K562 (cell line): ENCODE measurements around the gene NOTO. TPM values are rescaled to one million over a fixed set of nuclear protein-coding genes. Genes with fewer than 3 reads are reported as not detected.

Experiments
- EP400 ChIP-seq: fragments of 450-650 bp; IDR thresholded peaks from 2 replicates; pipeline ENCODE4 v1.6.1; 2017; ENCODE audit warnings: antibody characterized with exemption, mild to moderate bottlenecking, moderate library complexity
- GABPA ChIP-seq: fragments of 200-800 bp; sonication (Bioruptor generic); conservative IDR thresholded peaks from 2 replicates; pipeline ENCODE4 v1.6.1; 2016; ENCODE audit warnings: low read depth, missing genetic modification characterization, missing compliant biosample characterization
- LEF1 ChIP-seq: fragments of 450-650 bp; IDR thresholded peaks from 2 replicates; pipeline ENCODE4 v1.6.1; 2016; ENCODE audit warnings: mild to moderate bottlenecking
- NCOR1 ChIP-seq: fragments of 450-650 bp; IDR thresholded peaks from 2 replicates; pipeline ENCODE4 v1.6.1; 2016; ENCODE audit warnings: mild to moderate bottlenecking, moderate library complexity
- PYGO2 ChIP-seq: fragments of 450-650 bp; IDR thresholded peaks from 2 replicates; pipeline ENCODE4 v1.6.1; 2016; ENCODE audit warnings: mild to moderate bottlenecking, missing genetic modification characterization, moderate library complexity, missing compliant biosample characterization
- SRSF1 ChIP-seq: fragments of 200-400 bp; formaldehyde crosslinking; IDR thresholded peaks from 2 replicates; pipeline ENCODE4 v1.6.1; 2017; ENCODE audit warnings: mild to moderate bottlenecking, low read depth, low read length, moderate library complexity
- SRSF3 ChIP-seq: fragments of 200-400 bp; formaldehyde crosslinking; IDR thresholded peaks from 2 replicates; pipeline ENCODE4 v1.6.1; 2016; ENCODE audit warnings: mild to moderate bottlenecking, low read length, moderate library complexity; ENCODE audit not compliant: insufficient read depth
- TAF15 ChIP-seq: fragments of 200-400 bp; formaldehyde crosslinking; IDR thresholded peaks from 2 replicates; pipeline ENCODE4 v1.6.1; 2017; ENCODE audit warnings: mild to moderate bottlenecking, low read depth, low read length, moderate library complexity
- XRCC4 ChIP-seq: IDR thresholded peaks from one replicate; pipeline ENCODE4 v1.6.1; 2011; ENCODE audit not compliant: insufficient read depth, insufficient read length; ENCODE audit errors: extremely low read depth
- ZNF324 ChIP-seq: fragments of 250-450 bp; sonication (Bioruptor Pico); IDR thresholded peaks from 2 replicates; pipeline ENCODE4 v1.4.0; 2020; ENCODE audit warnings: mild to moderate bottlenecking
- ZNF644 ChIP-seq: fragments of 200-800 bp; sonication (Bioruptor generic); IDR thresholded peaks from 2 replicates; pipeline ENCODE4 v1.6.1; 2016; ENCODE audit warnings: low read depth, missing genetic modification characterization, missing compliant biosample characterization
- ZSCAN32 ChIP-seq: fragments of 450-650 bp; formaldehyde crosslinking; IDR thresholded peaks from 2 replicates; pipeline ENCODE4 v1.4.0; 2020; ENCODE audit warnings: mild to moderate bottlenecking, moderate library complexity
- polyA plus RNA-seq, 8 experiments: library from polyadenylated mRNA; depleted of rRNA in 4 of 8; stranded (reverse) in 5 of 8; unstranded in 3 of 8; fragments of >200 nt; fragmentation: Nextera tagmentation in 2 of 8; fragmentation: Illumina TruSeq in 1 of 8; extraction: Ambion mirVana in 2 of 8; extraction: Trizol in 1 of 8; gene quantifications; 2 replicates each; pipeline versions ENCODE4 v1.2.1 to v1.2.3, GENCODE V29; 2011 to 2014; ENCODE audit warnings: inconsistent platforms in 1 of 8, missing spikeins in 1 of 8
- total RNA-seq, 7 experiments: library from RNA; depleted of rRNA in 6 of 7; stranded (reverse); fragments of >200 nt in 6 of 7; fragmentation: Illumina TruSeq in 2 of 7; extraction: Trizol in 2 of 7; gene quantifications; 2 replicates each; pipeline versions ENCODE4 v1.2.1 to v1.2.3, GENCODE V29; 2011 to 2021; ENCODE audit warnings: low replicate concordance in 1 of 7
- TF ChIP-seq, protein P1 (sequence below): fragments of 250-450 bp; sonication (Bioruptor Pico); IDR thresholded peaks from 2 replicates; pipeline ENCODE4 v1.5.0; 2020; ENCODE audit warnings: mild to moderate bottlenecking, borderline replicate concordance
- TF ChIP-seq, protein P2 (sequence below): fragments of 150-350 bp; IDR thresholded peaks from 2 replicates; pipeline ENCODE4 v1.6.1; 2014; ENCODE audit warnings: low read depth, mild to moderate bottlenecking, low read length, borderline replicate concordance
- TF ChIP-seq, protein P3 (sequence below): fragments of 250-450 bp; sonication (Bioruptor Pico); IDR thresholded peaks from 2 replicates; pipeline ENCODE4 v1.4.0; 2020; ENCODE audit warnings: mild to moderate bottlenecking
- TF ChIP-seq, protein P4 (sequence below): fragments of 450-650 bp; IDR thresholded peaks from 2 replicates; pipeline ENCODE4 v1.6.1; 2018; ENCODE audit not compliant: partially characterized antibody

The NOTO gene
- total and polyA plus RNA-seq, 9 of the 15 experiments (the other 6 are each of a cell fraction or from before 2014, with no cell fraction given): not detected

DNA sequence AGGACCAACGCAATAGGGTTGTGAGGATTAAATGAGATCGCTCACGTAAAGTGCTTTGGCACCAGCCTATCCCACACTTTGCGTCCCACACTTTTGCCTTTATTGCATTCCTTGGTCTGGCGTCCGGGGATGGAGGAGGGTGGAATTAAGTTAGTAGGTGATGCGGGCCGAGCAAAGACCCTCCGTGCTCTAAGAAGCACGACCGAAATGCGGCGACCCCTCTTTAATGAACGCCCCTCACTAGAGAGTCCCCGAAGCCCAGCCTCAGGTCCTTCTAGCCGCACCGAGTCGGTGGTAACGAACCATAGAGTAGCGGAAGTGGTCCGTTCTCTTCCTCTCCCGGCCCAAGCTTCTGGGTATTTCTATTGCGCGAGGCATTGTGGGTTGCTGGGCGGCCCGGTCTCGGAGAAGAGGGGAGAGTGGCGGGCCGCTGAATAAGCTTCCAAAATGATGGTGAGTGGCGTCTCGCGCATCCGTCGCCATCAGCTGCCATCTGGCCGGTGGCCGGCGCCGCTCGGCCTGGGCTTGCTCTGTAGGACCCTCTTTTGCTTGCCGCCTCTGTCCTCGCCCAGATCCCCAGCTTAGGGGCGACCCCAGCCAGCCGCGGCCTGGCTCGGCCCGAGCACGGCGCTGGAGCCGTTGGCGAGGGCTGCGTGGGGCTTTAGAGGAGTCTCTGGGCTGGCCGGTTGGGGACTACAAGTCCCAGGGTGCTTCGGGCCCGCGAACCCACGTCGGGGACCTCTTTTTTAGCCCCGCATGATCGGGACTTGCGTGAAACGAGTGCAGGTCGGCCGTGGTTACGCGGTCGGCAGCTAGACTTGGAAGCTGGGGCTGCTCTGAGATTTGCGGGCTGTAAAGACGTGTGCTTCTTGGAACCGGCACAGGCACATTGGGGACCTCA, 31.8 kb downstream of the NOTO start, which contains the start of gene CCT7 (continued):
- TF ChIP-seq, protein P1, sequence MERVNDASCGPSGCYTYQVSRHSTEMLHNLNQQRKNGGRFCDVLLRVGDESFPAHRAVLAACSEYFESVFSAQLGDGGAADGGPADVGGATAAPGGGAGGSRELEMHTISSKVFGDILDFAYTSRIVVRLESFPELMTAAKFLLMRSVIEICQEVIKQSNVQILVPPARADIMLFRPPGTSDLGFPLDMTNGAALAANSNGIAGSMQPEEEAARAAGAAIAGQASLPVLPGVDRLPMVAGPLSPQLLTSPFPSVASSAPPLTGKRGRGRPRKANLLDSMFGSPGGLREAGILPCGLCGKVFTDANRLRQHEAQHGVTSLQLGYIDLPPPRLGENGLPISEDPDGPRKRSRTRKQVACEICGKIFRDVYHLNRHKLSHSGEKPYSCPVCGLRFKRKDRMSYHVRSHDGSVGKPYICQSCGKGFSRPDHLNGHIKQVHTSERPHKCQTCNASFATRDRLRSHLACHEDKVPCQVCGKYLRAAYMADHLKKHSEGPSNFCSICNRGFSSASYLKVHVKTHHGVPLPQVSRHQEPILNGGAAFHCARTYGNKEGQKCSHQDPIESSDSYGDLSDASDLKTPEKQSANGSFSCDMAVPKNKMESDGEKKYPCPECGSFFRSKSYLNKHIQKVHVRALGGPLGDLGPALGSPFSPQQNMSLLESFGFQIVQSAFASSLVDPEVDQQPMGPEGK (CRISPR knock-in tag): no peak
- no peak for TF ChIP-seq NCOR1
- no peak for TF ChIP-seq LEF1
- no peak for TF ChIP-seq ZSCAN32
- no peak for TF ChIP-seq TAF15
- TF ChIP-seq ZNF324 (CRISPR knock-in tag): no peak
- peak; percentile 97 for TF ChIP-seq GABPA (tag)
- TF ChIP-seq, protein P2, sequence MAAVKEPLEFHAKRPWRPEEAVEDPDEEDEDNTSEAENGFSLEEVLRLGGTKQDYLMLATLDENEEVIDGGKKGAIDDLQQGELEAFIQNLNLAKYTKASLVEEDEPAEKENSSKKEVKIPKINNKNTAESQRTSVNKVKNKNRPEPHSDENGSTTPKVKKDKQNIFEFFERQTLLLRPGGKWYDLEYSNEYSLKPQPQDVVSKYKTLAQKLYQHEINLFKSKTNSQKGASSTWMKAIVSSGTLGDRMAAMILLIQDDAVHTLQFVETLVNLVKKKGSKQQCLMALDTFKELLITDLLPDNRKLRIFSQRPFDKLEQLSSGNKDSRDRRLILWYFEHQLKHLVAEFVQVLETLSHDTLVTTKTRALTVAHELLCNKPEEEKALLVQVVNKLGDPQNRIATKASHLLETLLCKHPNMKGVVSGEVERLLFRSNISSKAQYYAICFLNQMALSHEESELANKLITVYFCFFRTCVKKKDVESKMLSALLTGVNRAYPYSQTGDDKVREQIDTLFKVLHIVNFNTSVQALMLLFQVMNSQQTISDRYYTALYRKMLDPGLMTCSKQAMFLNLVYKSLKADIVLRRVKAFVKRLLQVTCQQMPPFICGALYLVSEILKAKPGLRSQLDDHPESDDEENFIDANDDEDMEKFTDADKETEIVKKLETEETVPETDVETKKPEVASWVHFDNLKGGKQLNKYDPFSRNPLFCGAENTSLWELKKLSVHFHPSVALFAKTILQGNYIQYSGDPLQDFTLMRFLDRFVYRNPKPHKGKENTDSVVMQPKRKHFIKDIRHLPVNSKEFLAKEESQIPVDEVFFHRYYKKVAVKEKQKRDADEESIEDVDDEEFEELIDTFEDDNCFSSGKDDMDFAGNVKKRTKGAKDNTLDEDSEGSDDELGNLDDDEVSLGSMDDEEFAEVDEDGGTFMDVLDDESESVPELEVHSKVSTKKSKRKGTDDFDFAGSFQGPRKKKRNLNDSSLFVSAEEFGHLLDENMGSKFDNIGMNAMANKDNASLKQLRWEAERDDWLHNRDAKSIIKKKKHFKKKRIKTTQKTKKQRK: no peak
- no peak for TF ChIP-seq XRCC4
- TF ChIP-seq PYGO2 (tag): no peak
- peak; percentile 96 for TF ChIP-seq EP400
- no peak for TF ChIP-seq ZNF644 (tag)
- TF ChIP-seq SRSF3: no peak
- TF ChIP-seq SRSF1: peak; percentile 85; the same call in 1 of the 2 replicates
- TF ChIP-seq, protein P3, sequence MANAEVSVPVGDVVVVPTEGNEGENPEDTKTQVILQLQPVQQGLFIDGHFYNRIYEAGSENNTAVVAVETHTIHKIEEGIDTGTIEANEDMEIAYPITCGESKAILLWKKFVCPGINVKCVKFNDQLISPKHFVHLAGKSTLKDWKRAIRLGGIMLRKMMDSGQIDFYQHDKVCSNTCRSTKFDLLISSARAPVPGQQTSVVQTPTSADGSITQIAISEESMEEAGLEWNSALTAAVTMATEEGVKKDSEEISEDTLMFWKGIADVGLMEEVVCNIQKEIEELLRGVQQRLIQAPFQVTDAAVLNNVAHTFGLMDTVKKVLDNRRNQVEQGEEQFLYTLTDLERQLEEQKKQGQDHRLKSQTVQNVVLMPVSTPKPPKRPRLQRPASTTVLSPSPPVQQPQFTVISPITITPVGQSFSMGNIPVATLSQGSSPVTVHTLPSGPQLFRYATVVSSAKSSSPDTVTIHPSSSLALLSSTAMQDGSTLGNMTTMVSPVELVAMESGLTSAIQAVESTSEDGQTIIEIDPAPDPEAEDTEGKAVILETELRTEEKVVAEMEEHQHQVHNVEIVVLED (CRISPR knock-in tag): no peak
- TF ChIP-seq, protein P4, sequence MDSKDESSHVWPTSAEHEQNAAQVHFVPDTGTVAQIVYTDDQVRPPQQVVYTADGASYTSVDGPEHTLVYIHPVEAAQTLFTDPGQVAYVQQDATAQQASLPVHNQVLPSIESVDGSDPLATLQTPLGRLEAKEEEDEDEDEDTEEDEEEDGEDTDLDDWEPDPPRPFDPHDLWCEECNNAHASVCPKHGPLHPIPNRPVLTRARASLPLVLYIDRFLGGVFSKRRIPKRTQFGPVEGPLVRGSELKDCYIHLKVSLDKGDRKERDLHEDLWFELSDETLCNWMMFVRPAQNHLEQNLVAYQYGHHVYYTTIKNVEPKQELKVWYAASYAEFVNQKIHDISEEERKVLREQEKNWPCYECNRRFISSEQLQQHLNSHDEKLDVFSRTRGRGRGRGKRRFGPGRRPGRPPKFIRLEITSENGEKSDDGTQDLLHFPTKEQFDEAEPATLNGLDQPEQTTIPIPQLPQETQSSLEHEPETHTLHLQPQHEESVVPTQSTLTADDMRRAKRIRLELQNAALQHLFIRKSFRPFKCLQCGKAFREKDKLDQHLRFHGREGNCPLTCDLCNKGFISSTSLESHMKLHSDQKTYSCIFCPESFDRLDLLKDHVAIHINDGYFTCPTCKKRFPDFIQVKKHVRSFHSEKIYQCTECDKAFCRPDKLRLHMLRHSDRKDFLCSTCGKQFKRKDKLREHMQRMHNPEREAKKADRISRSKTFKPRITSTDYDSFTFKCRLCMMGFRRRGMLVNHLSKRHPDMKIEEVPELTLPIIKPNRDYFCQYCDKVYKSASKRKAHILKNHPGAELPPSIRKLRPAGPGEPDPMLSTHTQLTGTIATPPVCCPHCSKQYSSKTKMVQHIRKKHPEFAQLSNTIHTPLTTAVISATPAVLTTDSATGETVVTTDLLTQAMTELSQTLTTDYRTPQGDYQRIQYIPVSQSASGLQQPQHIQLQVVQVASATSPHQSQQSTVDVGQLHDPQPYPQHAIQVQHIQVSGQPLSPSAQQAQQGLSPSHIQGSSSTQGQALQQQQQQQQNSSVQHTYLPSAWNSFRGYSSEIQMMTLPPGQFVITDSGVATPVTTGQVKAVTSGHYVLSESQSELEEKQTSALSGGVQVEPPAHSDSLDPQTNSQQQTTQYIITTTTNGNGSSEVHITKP: peak; percentile 50
